Uterus (tissue), 2 donors: ENCODE results near the gene MAT2B.

Experiments used
- CTCF ChIP-seq, 4 experiments: fragments of 200-600 bp in 2 of 4; fragments of 450-650 bp in 2 of 4; sonication (generic) in 2 of 4; IDR thresholded peaks; one replicate each; pipeline ENCODE4 v1.5.1; 2016 to 2019; ENCODE audit warnings: antibody characterized with exemption in 4 of 4, mild to moderate bottlenecking in 2 of 4, moderate library complexity in 1 of 4
- POLR2A ChIP-seq, 2 donors: fragments of 450-650 bp; IDR thresholded peaks; one replicate each; pipeline ENCODE4 v1.6.1; 2016; ENCODE audit warnings: antibody characterized with exemption in 2 of 2, mild to moderate bottlenecking in 1 of 2, moderate library complexity in 1 of 2

DNA sequence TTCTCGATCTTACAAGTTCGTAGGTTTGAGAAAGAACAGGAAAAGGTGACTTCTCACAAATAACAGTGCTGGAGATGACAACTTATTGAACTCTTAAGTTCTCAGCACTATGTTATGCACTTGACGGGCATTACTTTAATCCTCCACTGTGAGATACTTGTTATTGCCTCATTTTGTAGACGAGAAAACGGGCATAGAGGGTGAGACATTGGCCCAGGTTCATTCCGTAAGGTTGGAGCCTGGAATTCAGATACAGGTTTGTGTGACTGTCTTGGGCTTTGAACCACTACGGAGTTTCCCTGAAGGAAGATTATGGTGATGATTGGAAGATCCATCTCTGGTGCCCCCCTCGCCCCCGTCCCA lies 657 bp downstream of the MAT2B start:
- TF ChIP-seq CTCF (IDR thresholded peaks at IDR 0.05) (no peak), POLR2A (IDR thresholded peaks at IDR 0.05) (no peak)
